ENCODE data around the gene MT1F. TPM values are rescaled to one million over a fixed set of nuclear protein-coding genes. Genes with fewer than 3 reads are reported as not detected.

The MT1F gene
- total and polyA plus RNA-seq, 9 of the 15 experiments (the other 6 are each of a cell fraction or from before 2014, with no cell fraction given): 0.18 to 0.68 (median 0.29) TPM; not detected in 5

GRCh38 chr16:56635441-56635967, 22.3 kb upstream of the MT1F start:
- H3K79me2 ChIP-seq (ENCODE audit: control insufficient read depth, insufficient read depth, low read length): no peaks in the 10 kb centered on the region
- intact Hi-C loops (cut with micrococcal nuclease) (no loop called here), in situ Hi-C loops (cut with MboI) (no loop called here)
- peaks cover 0 to 23% of the 10 kb centered on the region in 2 experiments; a peak in 2 of 5 replicates for H3K4me1 ChIP-seq (replicated peaks in 1 of 2; ENCODE audit: control insufficient read depth in 2 of 2, insufficient read depth in 2 of 2, low read length in 2 of 2)
- no peak overlapping the region for H3K4me3 ChIP-seq
- no peaks in the 10 kb centered on the region for H3K9me3 ChIP-seq (replicated peaks; ENCODE audit: control insufficient read depth, insufficient read depth, low read depth, low read length)
- 0 out of 2 replicates have a peak, but pooled peaks cover 7% of the 10 kb centered on the region for H4K20me1 ChIP-seq (replicated peaks; ENCODE audit: control insufficient read depth, insufficient read depth, low read length)
- H2AFZ ChIP-seq (ENCODE audit: low read depth, low read length): no peak overlapping the region
- WGBS (ENCODE audit: insufficient coverage, low coverage, missing lambda C conversion rate): under 1% methylated on average over 35 of the region's 40 CpGs
- ATAC-seq (no peak), DNase-seq (ENCODE audit: extremely low read depth in 1 of 4, low spot score in 3 of 4) (no peak), FAIRE-seq (no peak)
- CTCF ChIA-PET (ENCODE audit: low intra/inter-chr PET ratio): no interaction called here
- H3K9ac ChIP-seq (ENCODE audit: insufficient read depth in 1 of 2, low read depth in 2 of 2, low read length in 2 of 2): no peak overlapping the region
- no peaks in the 10 kb centered on the region for H3K9me1 ChIP-seq (ENCODE audit: control insufficient read depth, insufficient read depth, low read length)
- POLR2A ChIA-PET: no interaction called here
- TF ChIP-seq ZNF586 (CRISPR knock-in tag; conservative IDR thresholded peaks at IDR 0.05): no peak
- TF ChIP-seq ZNF778 (CRISPR knock-in tag; IDR thresholded peaks at IDR 0.05): no peak
- no peak for TF ChIP-seq ZNF347 (CRISPR knock-in tag; IDR thresholded peaks at IDR 0.05; ENCODE audit: low read depth)
- TF ChIP-seq ZNF766 (CRISPR knock-in tag; conservative IDR thresholded peaks at IDR 0.05): no peak
- TF ChIP-seq, protein P1, sequence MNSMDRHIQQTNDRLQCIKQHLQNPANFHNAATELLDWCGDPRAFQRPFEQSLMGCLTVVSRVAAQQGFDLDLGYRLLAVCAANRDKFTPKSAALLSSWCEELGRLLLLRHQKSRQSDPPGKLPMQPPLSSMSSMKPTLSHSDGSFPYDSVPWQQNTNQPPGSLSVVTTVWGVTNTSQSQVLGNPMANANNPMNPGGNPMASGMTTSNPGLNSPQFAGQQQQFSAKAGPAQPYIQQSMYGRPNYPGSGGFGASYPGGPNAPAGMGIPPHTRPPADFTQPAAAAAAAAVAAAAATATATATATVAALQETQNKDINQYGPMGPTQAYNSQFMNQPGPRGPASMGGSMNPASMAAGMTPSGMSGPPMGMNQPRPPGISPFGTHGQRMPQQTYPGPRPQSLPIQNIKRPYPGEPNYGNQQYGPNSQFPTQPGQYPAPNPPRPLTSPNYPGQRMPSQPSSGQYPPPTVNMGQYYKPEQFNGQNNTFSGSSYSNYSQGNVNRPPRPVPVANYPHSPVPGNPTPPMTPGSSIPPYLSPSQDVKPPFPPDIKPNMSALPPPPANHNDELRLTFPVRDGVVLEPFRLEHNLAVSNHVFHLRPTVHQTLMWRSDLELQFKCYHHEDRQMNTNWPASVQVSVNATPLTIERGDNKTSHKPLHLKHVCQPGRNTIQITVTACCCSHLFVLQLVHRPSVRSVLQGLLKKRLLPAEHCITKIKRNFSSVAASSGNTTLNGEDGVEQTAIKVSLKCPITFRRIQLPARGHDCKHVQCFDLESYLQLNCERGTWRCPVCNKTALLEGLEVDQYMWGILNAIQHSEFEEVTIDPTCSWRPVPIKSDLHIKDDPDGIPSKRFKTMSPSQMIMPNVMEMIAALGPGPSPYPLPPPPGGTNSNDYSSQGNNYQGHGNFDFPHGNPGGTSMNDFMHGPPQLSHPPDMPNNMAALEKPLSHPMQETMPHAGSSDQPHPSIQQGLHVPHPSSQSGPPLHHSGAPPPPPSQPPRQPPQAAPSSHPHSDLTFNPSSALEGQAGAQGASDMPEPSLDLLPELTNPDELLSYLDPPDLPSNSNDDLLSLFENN (IDR thresholded peaks at IDR 0.05; ENCODE audit: low read depth in 2 of 2, low read length in 2 of 2): no peak
- TF ChIP-seq ZSCAN32 (CRISPR knock-in tag; IDR thresholded peaks at IDR 0.05): no peak
- TF ChIP-seq NCOA6 (IDR thresholded peaks at IDR 0.05): no peak
- TF ChIP-seq FOXK1 (CRISPR knock-in tag; IDR thresholded peaks at IDR 0.05; ENCODE audit: borderline replicate concordance): no peak
- no peak for TF ChIP-seq HDAC1 (IDR thresholded peaks at IDR 0.05)
- no peak for TF ChIP-seq SAFB (IDR thresholded peaks at IDR 0.05; ENCODE audit: borderline replicate concordance, low read depth, low read length)
- TF ChIP-seq BRD9 (IDR thresholded peaks at IDR 0.05; ENCODE audit: low read depth, partially characterized antibody): no peak
- TF ChIP-seq HNRNPL (IDR thresholded peaks at IDR 0.05; ENCODE audit: low read depth, low read length): no peak
- TF ChIP-seq CREBBP (IDR thresholded peaks at IDR 0.05; ENCODE audit: low read depth, low read length): no peak
- TF ChIP-seq TBP (optimal IDR thresholded peaks at IDR 0.05; ENCODE audit: low read depth, low read length): no peak
- TF ChIP-seq, protein P2, sequence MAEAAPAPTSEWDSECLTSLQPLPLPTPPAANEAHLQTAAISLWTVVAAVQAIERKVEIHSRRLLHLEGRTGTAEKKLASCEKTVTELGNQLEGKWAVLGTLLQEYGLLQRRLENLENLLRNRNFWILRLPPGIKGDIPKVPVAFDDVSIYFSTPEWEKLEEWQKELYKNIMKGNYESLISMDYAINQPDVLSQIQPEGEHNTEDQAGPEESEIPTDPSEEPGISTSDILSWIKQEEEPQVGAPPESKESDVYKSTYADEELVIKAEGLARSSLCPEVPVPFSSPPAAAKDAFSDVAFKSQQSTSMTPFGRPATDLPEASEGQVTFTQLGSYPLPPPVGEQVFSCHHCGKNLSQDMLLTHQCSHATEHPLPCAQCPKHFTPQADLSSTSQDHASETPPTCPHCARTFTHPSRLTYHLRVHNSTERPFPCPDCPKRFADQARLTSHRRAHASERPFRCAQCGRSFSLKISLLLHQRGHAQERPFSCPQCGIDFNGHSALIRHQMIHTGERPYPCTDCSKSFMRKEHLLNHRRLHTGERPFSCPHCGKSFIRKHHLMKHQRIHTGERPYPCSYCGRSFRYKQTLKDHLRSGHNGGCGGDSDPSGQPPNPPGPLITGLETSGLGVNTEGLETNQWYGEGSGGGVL (CRISPR knock-in tag; IDR thresholded peaks at IDR 0.05): no peak
- no peak for TF ChIP-seq POLR2H (tag; IDR thresholded peaks at IDR 0.05; ENCODE audit: low read depth)
- TF ChIP-seq SUPT5H (IDR thresholded peaks at IDR 0.05): no peak
- no peak for TF ChIP-seq PHTF2 (CRISPR knock-in tag; IDR thresholded peaks at IDR 0.05)
- TF ChIP-seq ZNF445 (CRISPR knock-in tag; IDR thresholded peaks at IDR 0.05; ENCODE audit: low read depth): no peak
- no peak for TF ChIP-seq CEBPB (tag; IDR thresholded peaks at IDR 0.05)
- H3K27ac ChIP-seq (ENCODE audit: extremely low read depth, low read depth, low read length): no peak overlapping the region
- H3K4me2 ChIP-seq (ENCODE audit: insufficient read depth, low read length): no peak overlapping the region
- peaks cover 49 to 79% of the 10 kb centered on the region in 2 experiments for H3K27me3 ChIP-seq (ENCODE audit: control insufficient read depth in 2 of 2, insufficient read depth in 2 of 2, low read length in 2 of 2)
- H3K36me3 ChIP-seq (ENCODE audit: control insufficient read depth, insufficient read depth, low read length): no peaks in the 10 kb centered on the region
- no TSS peak for BruUV-seq (replicated peaks)
